GM21825 (cell line): ENCODE results near the gene ETV6.
"Not testable (repeated sequence)": the region's sequence is repeated elsewhere in the genome, so short reads cannot be mapped to it uniquely, and the experiment has no call there.

ENCODE experiments used
- ATAC-seq: cut with Tn5 transposase; IDR thresholded peaks from one replicate; pipeline ENCODE4 v1.9.1; 2021; ENCODE audit warnings: mild to moderate bottlenecking, moderate library complexity; ENCODE audit not compliant: unreplicated experiment

ETV6 gene

DNA sequence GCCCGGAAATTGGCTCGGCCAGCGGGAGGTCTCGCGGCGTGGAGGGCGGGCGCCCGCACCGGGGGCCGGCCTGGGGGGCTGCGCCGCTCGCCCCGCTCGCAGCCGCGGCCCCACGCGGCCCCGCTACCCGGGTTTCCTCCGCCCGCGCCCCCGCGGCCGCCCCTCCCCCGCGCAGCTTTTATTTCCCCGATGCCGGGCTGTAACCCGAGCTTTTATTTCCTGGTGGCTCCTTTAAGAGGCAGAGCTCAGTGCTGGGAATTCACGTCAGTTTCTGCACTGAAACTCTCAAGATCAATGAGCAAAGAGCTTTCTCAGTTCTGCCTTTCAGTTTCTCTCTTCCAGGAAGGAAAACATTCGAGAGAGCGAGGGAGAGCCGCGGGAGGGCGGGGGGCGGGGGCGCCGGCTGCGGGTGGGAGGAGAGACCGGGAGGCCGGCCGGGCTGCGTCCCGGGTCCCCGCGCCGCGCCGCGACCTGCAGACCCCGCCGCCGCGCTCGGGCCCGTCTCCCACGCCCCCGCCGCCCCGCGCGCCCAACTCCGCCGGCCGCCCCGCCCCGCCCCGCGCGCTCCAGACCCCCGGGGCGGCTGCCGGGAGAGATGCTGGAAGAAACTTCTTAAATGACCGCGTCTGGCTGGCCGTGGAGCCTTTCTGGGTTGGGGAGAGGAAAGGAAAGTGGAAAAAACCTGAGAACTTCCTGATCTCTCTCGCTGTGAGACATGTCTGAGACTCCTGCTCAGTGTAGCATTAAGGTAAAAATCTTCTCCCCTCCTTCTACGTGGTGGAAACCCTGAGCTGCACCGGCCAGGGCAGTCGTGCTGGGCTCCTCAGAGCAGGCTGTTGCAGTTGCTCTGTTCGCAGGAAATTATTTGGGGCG lies at the start of gene ETV6:
Gene ETV6 (plus strand): TSS at position 262 of the 873 bp plus-strand sequence. CDS start 454 bp downstream, at position 716.
- peak; percentile 39 for ATAC-seq

DNA sequence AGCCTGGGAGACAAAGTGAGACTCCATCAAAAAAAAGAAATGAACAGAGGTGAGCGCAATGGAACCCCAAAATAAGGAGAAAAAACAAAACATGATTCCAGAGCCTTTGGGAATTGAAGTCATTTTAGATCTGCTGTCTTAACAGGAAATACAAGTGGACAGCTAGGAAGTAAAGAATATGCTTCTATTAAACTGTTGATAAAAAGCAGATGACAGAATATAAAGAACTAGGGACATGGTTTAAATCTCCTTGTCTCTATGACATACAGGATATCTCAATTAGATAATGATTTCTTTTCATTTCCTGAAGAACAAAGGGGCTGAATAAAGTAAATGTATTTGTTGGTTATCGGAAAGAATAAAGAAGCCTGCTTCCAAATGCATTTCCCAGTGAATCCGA lies 49.3 kb upstream of the ETV6 start:
- no peak for ATAC-seq

DNA sequence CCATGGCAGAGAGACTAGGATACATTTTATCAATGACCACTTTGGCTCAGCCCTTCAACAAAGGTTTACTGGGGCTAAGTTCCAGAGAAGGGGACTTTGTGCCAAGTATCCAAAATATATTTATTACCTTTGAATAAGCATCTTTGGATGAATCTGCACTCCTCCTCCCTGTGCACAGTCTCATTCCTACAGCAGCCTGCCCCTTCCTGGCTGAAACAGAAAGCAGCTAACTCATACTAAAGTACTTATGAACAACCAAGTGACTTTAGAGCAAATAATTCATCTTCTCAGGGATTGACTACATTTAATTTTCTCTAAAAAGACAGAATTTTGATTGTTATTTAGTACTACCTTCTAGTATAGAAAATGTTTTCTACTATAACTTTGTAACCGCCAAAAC lies 47.8 kb upstream of the ETV6 start:
- ATAC-seq, result no peak

DNA sequence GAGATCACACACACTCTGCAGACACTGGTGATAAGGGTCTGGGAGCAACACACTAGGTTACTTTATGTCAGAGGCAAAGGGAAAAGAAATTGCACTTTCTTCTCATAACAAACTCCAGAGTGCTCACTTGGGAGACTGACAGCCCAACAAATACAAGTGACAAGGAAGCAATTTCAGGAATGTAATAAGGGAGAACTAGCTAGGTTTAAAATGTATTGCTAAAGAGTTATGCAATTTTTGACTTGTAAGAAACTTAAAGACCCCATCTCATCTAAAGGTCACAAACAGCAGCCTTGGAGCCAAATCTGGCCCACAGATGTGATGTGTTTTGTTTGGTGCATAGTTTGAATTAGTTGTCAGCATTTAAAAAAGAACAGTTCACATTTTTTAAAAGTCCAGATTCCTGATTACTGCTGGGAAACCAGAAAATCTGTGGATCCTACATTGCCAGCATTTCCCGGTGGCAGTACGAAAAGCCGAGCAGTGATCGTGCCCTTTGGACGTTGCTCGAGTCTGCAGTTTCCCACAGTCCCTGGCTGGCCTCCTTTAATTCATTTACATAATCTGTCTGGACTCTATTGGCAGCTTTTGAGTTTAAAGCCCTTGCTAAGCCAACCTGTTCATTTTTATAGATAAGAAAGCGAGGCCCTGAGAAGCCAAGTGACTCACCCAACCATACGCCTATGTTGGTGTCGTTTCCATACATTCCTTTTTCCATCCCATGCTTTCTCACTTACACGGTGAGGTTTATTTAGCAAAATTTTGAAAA lies 42.0 kb upstream of the ETV6 start:
- ATAC-seq, result no peak

GRCh38 chr12:11609045-11609444 lies 40.4 kb upstream of the ETV6 start:
- no peak for ATAC-seq

- ATAC-seq, result no peak
Observed at GRCh38 chr12:11615481-11615880, 34.0 kb upstream of the ETV6 start.

GRCh38 chr12:11618046-11618445 lies 31.4 kb upstream of the ETV6 start:
- no peak for ATAC-seq

DNA sequence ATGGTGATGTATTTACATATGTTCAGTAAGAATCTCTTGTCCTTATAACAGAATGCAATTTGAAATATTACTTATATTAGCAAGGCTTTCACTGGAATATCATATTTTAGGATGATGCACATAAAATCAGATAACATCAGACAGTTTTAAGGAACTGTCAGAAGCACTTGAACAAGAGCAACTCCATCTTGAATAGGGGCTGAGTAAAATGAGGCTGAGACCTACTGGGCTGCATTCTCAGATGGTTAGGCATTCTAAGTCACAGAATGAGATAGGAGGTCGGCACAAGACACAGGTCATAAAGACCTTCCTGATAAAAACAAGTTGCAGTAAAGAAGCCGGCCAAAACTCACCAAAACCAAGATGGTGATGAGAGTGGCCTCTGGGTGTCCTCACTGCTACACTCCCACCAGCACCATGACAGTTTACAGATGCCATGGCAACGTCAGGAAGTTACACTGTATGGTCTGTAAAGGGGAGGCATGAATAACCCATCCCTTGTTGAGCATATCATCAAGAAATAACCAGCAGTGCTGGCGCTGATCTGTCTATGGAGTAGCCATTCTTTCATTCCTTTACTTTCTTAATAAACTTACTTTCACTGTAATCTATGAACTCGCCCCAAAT lies 27.6 kb upstream of the ETV6 start:
- ATAC-seq, result no peak

DNA sequence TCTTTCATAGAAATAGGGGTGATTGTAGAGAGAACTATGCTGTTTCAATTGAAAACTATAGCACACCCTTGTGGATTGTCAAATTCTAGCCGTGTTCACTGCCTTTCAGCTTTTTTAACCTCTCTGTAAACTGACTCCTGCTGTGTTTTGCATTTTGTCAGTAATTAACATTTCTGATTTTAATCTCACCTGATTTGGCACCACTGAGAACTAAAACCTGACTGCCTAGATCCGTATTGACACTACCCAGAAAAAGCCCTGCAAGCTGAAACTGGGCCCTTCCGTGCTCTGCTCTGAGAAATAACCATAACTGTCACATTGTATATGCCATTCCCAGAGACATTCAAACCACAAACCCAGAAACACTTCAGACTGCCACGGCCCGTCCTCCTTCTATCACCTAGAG lies 26.6 kb upstream of the ETV6 start:
- ATAC-seq, result no peak

- no peak for ATAC-seq
Observed at GRCh38 chr12:11623382-11623781, 26.1 kb upstream of the ETV6 start.

GRCh38 chr12:11624116-11624515 lies 25.4 kb upstream of the ETV6 start:
- ATAC-seq, result no peak

DNA sequence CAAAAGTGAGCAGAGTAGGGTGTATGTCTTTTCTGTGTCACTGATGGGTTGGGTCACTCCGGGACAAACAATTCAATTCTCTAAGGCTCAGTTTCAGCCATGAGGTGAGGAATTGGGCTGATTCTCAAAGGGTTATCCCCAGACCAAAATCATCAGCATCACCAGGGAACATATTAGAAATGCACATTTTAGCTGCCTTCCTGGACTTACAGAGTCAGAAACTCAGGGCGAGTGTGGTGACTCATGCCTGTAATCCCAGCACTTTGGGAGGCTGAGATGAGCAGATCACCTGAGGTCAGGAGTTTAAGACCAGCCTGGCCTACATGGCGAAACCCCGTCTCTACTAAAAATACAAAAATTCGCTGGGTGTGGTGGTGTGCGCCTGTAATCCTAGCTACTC lies 21.8 kb upstream of the ETV6 start:
- not testable (repeated sequence) for ATAC-seq

DNA sequence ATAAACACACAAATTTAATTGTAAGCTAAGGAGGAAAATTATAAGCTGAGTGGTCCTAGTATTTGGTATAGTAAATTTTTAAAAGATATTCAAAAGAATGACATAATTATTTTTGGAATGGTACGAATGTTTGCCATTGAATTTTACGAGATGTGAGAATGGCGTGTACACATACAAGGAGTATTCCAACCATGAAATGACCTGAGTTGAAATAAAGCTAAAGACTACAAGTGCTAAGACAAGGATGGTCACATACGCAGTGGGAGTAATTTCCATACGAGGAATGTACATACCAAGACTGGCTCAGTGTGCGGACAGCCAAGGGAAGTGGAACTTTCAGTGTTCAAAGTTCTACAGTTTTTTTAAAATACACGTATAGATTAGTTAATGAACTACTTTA lies 21.1 kb upstream of the ETV6 start:
- no peak for ATAC-seq

DNA sequence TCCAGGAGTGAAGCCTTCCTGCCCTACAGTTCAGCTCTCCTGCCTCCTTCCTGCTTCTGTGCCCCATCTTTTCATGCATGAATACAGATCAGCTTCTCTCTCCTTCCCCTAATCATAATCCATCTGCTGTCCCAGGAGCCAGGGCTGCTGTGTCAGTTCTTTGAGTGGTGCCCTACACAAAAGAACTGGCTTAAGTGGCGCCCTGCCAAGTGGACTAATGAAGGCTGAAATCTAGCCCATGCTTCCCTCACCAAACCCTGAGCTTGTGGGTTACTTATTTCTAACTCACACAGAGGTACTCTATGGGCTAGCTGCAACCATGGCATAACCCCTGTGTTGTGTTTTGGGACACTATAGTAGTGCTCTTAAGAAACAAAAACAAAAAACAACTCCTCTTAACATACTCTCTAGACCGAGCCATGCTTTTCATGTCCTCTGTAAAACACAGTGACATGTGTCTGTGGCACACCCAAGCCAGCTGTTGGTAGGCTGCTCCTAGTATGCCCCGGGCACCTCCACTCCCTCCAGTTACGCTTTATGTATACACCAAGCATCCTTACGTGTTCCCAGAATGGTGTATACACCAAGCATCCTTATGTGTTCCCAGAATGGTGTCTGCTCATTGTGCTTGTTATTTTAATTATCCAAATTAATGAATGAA lies 19.3 kb upstream of the ETV6 start:
- ATAC-seq, result no peak

DNA sequence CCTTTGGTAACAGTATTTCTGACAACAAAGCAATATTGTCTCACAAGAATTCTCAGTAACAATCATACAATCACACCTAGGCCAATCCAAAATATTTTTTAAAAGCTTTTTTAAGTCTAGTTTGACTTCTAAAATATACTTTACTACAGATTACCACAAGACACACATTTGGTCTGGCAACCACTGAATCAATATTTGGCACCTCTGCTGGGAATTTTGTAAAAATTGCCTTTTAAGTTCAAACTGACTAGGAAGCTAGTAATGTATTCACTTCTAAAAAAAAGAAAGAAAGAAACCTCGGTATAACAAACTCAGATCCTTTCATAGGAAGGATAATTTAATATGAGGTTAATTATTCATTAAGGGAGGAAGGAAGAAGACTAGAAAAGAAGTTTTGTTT lies 18.2 kb upstream of the ETV6 start:
- no peak for ATAC-seq

DNA sequence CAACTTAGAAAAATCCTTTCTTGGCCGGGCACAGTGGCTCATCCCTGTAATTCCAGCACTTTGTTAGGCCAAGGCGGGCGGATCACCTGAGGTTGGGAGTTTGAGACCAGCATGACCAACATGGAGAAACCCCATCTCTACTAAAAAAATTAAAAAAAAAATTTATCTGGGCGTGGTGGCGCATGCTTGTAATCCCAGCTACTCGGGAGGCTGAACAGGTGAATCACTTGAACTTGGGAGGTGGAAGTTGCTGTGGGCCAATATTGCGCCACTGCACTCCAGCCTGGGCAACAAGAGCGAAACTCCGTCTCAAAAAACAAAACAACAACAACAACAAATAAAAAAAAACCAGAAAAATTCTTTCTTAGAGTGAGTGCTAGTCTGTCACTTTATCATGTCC lies 17.6 kb upstream of the ETV6 start:
- not testable (repeated sequence) for ATAC-seq

GRCh38 chr12:11633968-11634367 lies 15.5 kb upstream of the ETV6 start:
- ATAC-seq, result no peak

- no peak for ATAC-seq
Observed at GRCh38 chr12:11635341-11635740, 14.1 kb upstream of the ETV6 start.

DNA sequence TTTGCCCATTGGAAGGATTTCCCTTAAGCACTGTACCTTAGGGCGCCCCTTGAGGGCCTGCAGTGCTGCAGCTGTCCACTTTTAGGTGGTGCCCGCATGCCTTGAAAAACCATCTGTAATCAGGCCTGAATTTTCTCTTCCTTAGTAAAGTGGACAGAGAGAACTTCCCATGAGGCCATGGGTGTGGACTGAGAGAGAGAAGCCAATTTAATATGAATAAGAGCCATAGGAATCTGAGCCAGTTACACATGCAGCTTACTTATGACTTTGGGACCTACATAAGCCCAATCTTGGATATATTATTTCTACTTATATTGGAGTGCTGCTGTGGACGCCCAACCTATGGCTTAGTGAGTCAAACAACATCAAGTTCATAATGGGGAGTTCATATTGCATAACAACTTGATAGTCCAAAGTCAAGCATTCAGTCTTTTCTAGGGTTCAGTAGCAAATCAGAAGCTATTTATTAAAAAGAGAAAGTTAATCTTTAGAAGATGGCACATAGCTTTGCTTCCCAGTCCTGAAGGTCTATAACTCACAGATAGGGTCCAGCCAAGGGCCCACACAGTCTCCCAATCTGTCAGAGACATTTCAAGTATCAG lies 11.1 kb upstream of the ETV6 start:
- ATAC-seq, result no peak

GRCh38 chr12:11639454-11639853 lies 10.0 kb upstream of the ETV6 start:
- no peak for ATAC-seq

DNA sequence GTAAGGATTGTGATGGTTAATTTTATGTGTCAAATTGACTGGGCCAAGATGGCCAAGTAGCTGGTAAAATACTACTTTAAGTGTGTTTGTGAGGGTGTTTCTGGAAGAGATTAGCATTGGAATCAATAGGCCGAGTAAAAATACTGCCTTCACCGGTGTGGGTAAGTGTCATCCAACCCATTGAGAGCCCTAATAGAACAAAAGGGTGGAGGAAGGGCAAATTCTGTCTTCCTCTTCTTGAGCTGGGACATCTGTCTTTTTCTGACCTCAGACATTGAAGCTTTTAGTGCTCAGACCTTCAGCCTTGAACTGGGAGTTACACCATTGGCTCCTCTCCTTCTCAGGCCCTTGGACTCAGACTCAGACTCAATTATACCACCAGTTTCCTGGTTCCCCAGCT lies 8.0 kb upstream of the ETV6 start:
- ATAC-seq, result no peak
